PC-9 (cell line): ENCODE measurements around the gene RXFP2. TPM values are rescaled to one million over a fixed set of nuclear protein-coding genes. Genes with fewer than 3 reads are reported as not detected.

ENCODE experiments used
- BruUV-seq: library from RNA; stranded (reverse); fragments of 400-500 nt; replicated peaks from 2 replicates; lab custom pipeline; 2021; lab: Mats Ljungman, UMichigan
- CTCF ChIA-PET: fragments of 300-600 bp; sonication (Branson Sonifier 250); formaldehyde crosslinking; loops from one replicate; lab custom pipeline; 2022; ENCODE audit warnings: antibody characterized with exemption; lab: Charles Lee
- POLR2A ChIA-PET: fragments of 300-600 bp; sonication (Branson Sonifier 250); formaldehyde crosslinking; loops from one replicate; lab custom pipeline; 2022; ENCODE audit warnings: antibody characterized with exemption; ENCODE audit not compliant: unreplicated experiment; lab: Charles Lee
- DNase-seq, 2 experiments: peaks; one replicate each; pipeline versions ENCODE4 v3.0.0 to v3.0.0-alpha.2; 2015 to 2022; ENCODE audit warnings: mixed read lengths in 1 of 2
- H2AFZ ChIP-seq: fragments of 200-600 bp; sonication (generic); 2 replicates; pipeline ENCODE4 v1.8.1; 2017; ENCODE audit warnings: antibody characterized with exemption
- H3F3A ChIP-seq: fragments of 200-600 bp; sonication (generic); 2 replicates; pipeline ENCODE4 v1.8.1; 2017; ENCODE audit warnings: antibody characterized with exemption, mild to moderate bottlenecking, low read depth; ENCODE audit not compliant: insufficient read depth
- H3K27ac ChIP-seq: fragments of 200-600 bp; sonication (generic); 2 replicates; pipeline ENCODE4 v1.6.1; 2016; ENCODE audit warnings: mixed run types
- H3K27me3 ChIP-seq: fragments of 200-600 bp; sonication (generic); 2 replicates; pipeline ENCODE4 v1.6.1; 2016; ENCODE audit warnings: low read depth, mixed run types; ENCODE audit not compliant: insufficient read depth
- H3K36me3 ChIP-seq: fragments of 200-600 bp; sonication (generic); 2 replicates; pipeline ENCODE4 v1.6.1; 2016; ENCODE audit warnings: low read depth, mixed run types
- H3K4me1 ChIP-seq: fragments of 200-600 bp; sonication (generic); replicated peaks from 2 replicates; pipeline ENCODE4 v1.6.1; 2016; ENCODE audit warnings: mixed run types; ENCODE audit not compliant: insufficient read depth
- H3K4me2 ChIP-seq: fragments of 200-600 bp; sonication (generic); 2 replicates; pipeline ENCODE4 v1.6.1; 2017; ENCODE audit warnings: mixed run types
- H3K4me3 ChIP-seq: fragments of 200-600 bp; sonication (generic); 2 replicates; pipeline ENCODE4 v1.6.1; 2016; ENCODE audit warnings: mixed run types
- H3K79me2 ChIP-seq: fragments of 200-600 bp; sonication (generic); 2 replicates; pipeline ENCODE4 v1.6.1; 2017; ENCODE audit warnings: low read depth, mixed run types
- H3K9me2 ChIP-seq: fragments of 200-600 bp; sonication (generic); 2 replicates; pipeline ENCODE4 v1.8.1; 2017; ENCODE audit warnings: mild to moderate bottlenecking; ENCODE audit not compliant: insufficient read depth
- H3K9me3 ChIP-seq: fragments of 200-600 bp; sonication (generic); 2 replicates; pipeline ENCODE4 v1.8.1; 2016; ENCODE audit warnings: low read depth; ENCODE audit not compliant: insufficient read depth
- H4K20me1 ChIP-seq: fragments of 200-600 bp; sonication (generic); 2 replicates; pipeline ENCODE4 v1.8.1; 2017; ENCODE audit not compliant: insufficient read depth
- EZH2 ChIP-seq: fragments of 200-600 bp; sonication (generic); IDR thresholded peaks from 2 replicates; pipeline ENCODE4 v1.8.0; 2017; ENCODE audit warnings: antibody characterized with exemption, low read depth
- intact Hi-C: fragments of 100-400 bp; cut with micrococcal nuclease; formaldehyde crosslinking; loops from one replicate; pipeline ENCODE4 v1.10.0; 2022; ENCODE audit not compliant: unreplicated experiment
- total RNA-seq: library from RNA; stranded (reverse); gene quantifications from 2 replicates; pipeline ENCODE4 v1.2.3, GENCODE V29; 2021
- TF ChIP-seq, protein P1 (sequence below): fragments of 200-600 bp; sonication (generic); conservative IDR thresholded peaks from 2 replicates; pipeline ENCODE4 v1.6.1; 2017; ENCODE audit warnings: mixed run types, antibody characterized with exemption, mild to moderate bottlenecking, moderate library complexity

Gene RXFP2
- total RNA-seq, 1 experiment from 2014 or later = not detected

DNA sequence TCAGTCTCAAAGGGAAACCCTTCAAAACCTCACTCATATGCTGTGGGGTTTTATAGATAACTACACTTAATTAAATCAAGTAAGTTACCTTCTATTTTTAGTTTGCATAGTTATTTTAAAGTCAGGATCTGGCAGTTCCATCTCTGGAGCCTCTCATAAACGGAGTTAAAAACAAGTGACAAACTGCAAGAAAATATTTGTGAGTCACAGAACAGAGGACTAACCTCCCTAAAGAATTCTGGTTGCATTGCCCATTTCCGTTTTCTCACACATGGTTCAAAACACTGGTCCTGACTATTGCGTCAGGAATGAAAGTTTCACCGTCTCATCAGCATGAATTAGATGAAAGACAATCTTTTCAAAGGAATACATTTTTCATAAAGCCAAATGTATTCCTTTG is 10.6 kb downstream of the RXFP2 start:
- H3K9me3 ChIP-seq = no peaks in the 10 kb centered on the region
- H3K4me1 ChIP-seq = no peaks in the 10 kb centered on the region
- no peaks in the 10 kb centered on the region for H4K20me1 ChIP-seq
- H3K4me2 ChIP-seq = no peak overlapping the region
- H3K9me2 ChIP-seq = no peaks in the 10 kb centered on the region
- intact Hi-C loops = no loop called here
- no peak overlapping the region for H3K4me3 ChIP-seq
- ChIA-PET POLR2A (no interaction called here), CTCF (no interaction called here)
- no peak overlapping the region for H2AFZ ChIP-seq
- TF ChIP-seq, protein P1, sequence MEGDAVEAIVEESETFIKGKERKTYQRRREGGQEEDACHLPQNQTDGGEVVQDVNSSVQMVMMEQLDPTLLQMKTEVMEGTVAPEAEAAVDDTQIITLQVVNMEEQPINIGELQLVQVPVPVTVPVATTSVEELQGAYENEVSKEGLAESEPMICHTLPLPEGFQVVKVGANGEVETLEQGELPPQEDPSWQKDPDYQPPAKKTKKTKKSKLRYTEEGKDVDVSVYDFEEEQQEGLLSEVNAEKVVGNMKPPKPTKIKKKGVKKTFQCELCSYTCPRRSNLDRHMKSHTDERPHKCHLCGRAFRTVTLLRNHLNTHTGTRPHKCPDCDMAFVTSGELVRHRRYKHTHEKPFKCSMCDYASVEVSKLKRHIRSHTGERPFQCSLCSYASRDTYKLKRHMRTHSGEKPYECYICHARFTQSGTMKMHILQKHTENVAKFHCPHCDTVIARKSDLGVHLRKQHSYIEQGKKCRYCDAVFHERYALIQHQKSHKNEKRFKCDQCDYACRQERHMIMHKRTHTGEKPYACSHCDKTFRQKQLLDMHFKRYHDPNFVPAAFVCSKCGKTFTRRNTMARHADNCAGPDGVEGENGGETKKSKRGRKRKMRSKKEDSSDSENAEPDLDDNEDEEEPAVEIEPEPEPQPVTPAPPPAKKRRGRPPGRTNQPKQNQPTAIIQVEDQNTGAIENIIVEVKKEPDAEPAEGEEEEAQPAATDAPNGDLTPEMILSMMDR = no peak
- no peak for TF ChIP-seq EZH2
- no peak for DNase-seq
- no peak overlapping the region for H3K27ac ChIP-seq
- BruUV-seq = no TSS peak
- no peaks in the 10 kb centered on the region for H3F3A ChIP-seq
- no peaks in the 10 kb centered on the region for H3K36me3 ChIP-seq
- H3K27me3 ChIP-seq = peaks cover 30% of the 10 kb centered on the region
- H3K79me2 ChIP-seq = no peaks in the 10 kb centered on the region

DNA sequence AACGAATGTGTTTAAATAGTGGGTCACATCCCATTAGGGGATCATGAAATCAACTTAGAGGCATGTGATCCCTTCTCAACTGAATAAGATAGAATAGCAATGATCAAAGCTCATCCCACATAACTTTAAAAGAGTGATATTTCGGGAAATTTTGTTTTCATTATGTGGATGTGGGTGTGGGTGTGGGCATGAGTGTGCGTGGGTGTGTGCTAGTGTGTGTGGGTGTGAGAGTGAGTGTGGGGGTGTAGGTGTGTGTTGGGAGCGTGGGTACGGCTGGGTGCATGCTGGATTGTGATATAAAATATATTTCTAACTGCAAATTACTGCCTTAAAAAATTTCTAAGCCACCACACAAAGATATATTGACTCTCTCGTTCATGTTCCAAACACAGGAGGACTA is 15.9 kb downstream of the RXFP2 start:
- Histone ChIP-seq H2AFZ (no peak overlapping the region), H3F3A (no peaks in the 10 kb centered on the region), H3K4me2 (no peak overlapping the region), H3K9me2 (no peaks in the 10 kb centered on the region), H3K27ac (no peak overlapping the region), H3K79me2 (no peaks in the 10 kb centered on the region), H3K9me3 (no peaks in the 10 kb centered on the region), H3K4me1 (no peaks in the 10 kb centered on the region), H3K36me3 (no peaks in the 10 kb centered on the region), H4K20me1 (no peaks in the 10 kb centered on the region), H3K4me3 (no peak overlapping the region), H3K27me3 (peaks cover 54% of the 10 kb centered on the region)
- intact Hi-C loops = no loop called here
- BruUV-seq = no TSS peak
- DNase-seq = no peak
- CTCF ChIA-PET = no interaction called here
- TF ChIP-seq, protein P1 = no peak
- no peak for TF ChIP-seq EZH2
- POLR2A ChIA-PET = no interaction called here

DNA sequence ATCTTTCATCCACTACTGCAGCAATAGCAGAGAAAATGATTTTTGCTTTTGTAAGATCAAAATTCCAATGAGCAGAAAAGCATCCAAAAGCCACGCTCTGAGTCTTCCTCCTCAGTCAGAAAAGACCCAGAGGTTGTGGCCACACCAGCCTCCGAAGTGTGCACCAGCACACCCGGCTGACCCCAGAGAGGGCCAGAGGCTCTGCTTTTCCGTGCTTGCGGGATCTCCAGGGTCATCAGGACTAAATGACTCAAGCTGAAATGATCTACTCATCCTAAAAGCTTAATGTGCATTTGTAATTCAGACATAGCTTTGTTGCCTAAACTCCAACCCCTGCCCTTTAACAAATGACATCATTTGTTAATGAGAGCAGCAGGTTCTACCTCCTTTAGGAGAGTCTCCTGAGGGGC is 16.5 kb downstream of the RXFP2 start:
- H3K9me2 ChIP-seq = no peaks in the 10 kb centered on the region
- intact Hi-C loops = no loop called here
- no peaks in the 10 kb centered on the region for H3K4me1 ChIP-seq
- H3K27ac ChIP-seq = no peak overlapping the region
- ChIA-PET POLR2A (no interaction called here), CTCF (no interaction called here)
- no peak for DNase-seq
- no peak overlapping the region for H3K4me3 ChIP-seq
- no peaks in the 10 kb centered on the region for H3K79me2 ChIP-seq
- no peak overlapping the region for H2AFZ ChIP-seq
- H3K9me3 ChIP-seq = no peaks in the 10 kb centered on the region
- peaks cover 50% of the 10 kb centered on the region for H3K27me3 ChIP-seq
- no peak overlapping the region for H3K4me2 ChIP-seq
- H3K36me3 ChIP-seq = no peaks in the 10 kb centered on the region
- TF ChIP-seq EZH2 = no peak
- TF ChIP-seq, protein P1 = no peak
- no TSS peak for BruUV-seq
- H4K20me1 ChIP-seq = no peaks in the 10 kb centered on the region
- H3F3A ChIP-seq = no peaks in the 10 kb centered on the region
